Cardiac fibroblast (primary cell): ENCODE measurements around the gene CREB3.

Experiments used
- DNase-seq, 2 donors: peaks; one replicate each; pipeline versions ENCODE4 v3.0.0 to v3.0.0-alpha.2; 2010; ENCODE audit warnings: low read depth in 2 of 2
- H3K4me3 ChIP-seq, 2 donors: replicated peaks in 1 of 2; 1 replicate in 1 of 2; 2 replicates in 1 of 2; pipeline ENCODE4 v1.5.1; 2011; ENCODE audit warnings: low read depth in 2 of 2, low read length in 2 of 2, mild to moderate bottlenecking in 2 of 2, moderate library complexity in 1 of 2
- CTCF ChIP-seq: IDR thresholded peaks from one replicate; pipeline ENCODE4 v1.5.1; 2011; ENCODE audit warnings: low read depth, mild to moderate bottlenecking, low read length, inconsistent platforms

Gene CREB3

GRCh38 chr9:35729700-35730485 is 2.6 kb upstream of the CREB3 start:
- peak; percentile 68 for TF ChIP-seq CTCF
- DNase-seq, result peak; percentile 84 to 89
- H3K4me3 ChIP-seq, result peak overlapping the region; percentile 86 to 87

GRCh38 chr9:35730486-35730854 is 2.0 kb upstream of the CREB3 start:
- H3K4me3 ChIP-seq, result peak overlapping the region; percentile 86 to 87
- TF ChIP-seq CTCF, result no peak

GRCh38 chr9:35731415-35732184 is 866 bp upstream of the CREB3 start:
- no peak for TF ChIP-seq CTCF
- peak overlapping the region; percentile 86 to 87 for H3K4me3 ChIP-seq
- DNase-seq, result no peak

More at GRCh38 chr9:35730486-35730854, 2.0 kb upstream of the CREB3 start:
- peak in 1 of 2 donors; percentile 15 for DNase-seq

GRCh38 chr9:35732800-35733541 is 505 bp downstream of the CREB3 start:
- H3K4me3 ChIP-seq, result peak overlapping the region; percentile 86 to 87
- TF ChIP-seq CTCF, result no peak
- DNase-seq, result peak; percentile 58 to 68

GRCh38 chr9:35734096-35734495 is 1.6 kb downstream of the CREB3 start:
- peak in 1 of 2 donors; percentile 52 for DNase-seq
- TF ChIP-seq CTCF, result no peak
- H3K4me3 ChIP-seq, result no peak overlapping the region

GRCh38 chr9:35736201-35736633 is 3.8 kb downstream of the CREB3 start:
- TF ChIP-seq CTCF, result peak; percentile 94
- peak; percentile 88 to 91 for DNase-seq
- no peak overlapping the region for H3K4me3 ChIP-seq
